CD4-positive, alpha-beta T cell treated with Interleukin-4 for 1 hour (primary cell): Measurements from ENCODE around the gene FRRS1L.

Source experiments
- DNase-seq, 2 donors: peaks; one replicate each; pipeline ENCODE4 v3.0.0-alpha.2; 2020 to 2022

Gene FRRS1L

GRCh38 chr9:109172935-109173334 is 5.9 kb upstream of the FRRS1L start:
- no peak for DNase-seq

GRCh38 chr9:109171926-109172325 is 4.9 kb upstream of the FRRS1L start:
- no peak for DNase-seq

GRCh38 chr9:109168170-109168569 is 1.1 kb upstream of the FRRS1L start:
- DNase-seq = no peak

- DNase-seq = no peak
Measured at GRCh38 chr9:109167716-109168115, 667 bp upstream of the FRRS1L start.

- DNase-seq = no peak
Measured at GRCh38 chr9:109166171-109166770, 778 bp downstream of the FRRS1L start.

- no peak for DNase-seq
Measured at GRCh38 chr9:109164042-109164441, 3.0 kb downstream of the FRRS1L start.

- DNase-seq = no peak
Measured at GRCh38 chr9:109163194-109163593, 3.9 kb downstream of the FRRS1L start.

- DNase-seq = no peak
Measured at GRCh38 chr9:109162677-109163076, 4.4 kb downstream of the FRRS1L start.

GRCh38 chr9:109161471-109161870 is 5.6 kb downstream of the FRRS1L start:
- DNase-seq = no peak

- no peak for DNase-seq
Measured at GRCh38 chr9:109159583-109159982, 7.5 kb downstream of the FRRS1L start.

GRCh38 chr9:109158651-109159050 is 8.4 kb downstream of the FRRS1L start:
- DNase-seq = no peak

GRCh38 chr9:109156708-109157107 is 10.3 kb downstream of the FRRS1L start:
- DNase-seq = no peak

GRCh38 chr9:109150925-109151545 is 16.0 kb downstream of the FRRS1L start:
- DNase-seq = no peak

- DNase-seq = no peak
Measured at GRCh38 chr9:109149722-109150121, 17.3 kb downstream of the FRRS1L start.

- no peak for DNase-seq
Measured at GRCh38 chr9:109149089-109149488, 18.0 kb downstream of the FRRS1L start.

GRCh38 chr9:109145051-109145450 is 22.0 kb downstream of the FRRS1L start:
- no peak for DNase-seq

- DNase-seq = peak in 1 of 2 donors; percentile 9
Measured at GRCh38 chr9:109143881-109144562, 23.0 kb downstream of the FRRS1L start.

- DNase-seq = no peak
Measured at GRCh38 chr9:109141375-109141774, 25.7 kb downstream of the FRRS1L start.

- no peak for DNase-seq
Measured at GRCh38 chr9:109139851-109140250, 27.2 kb downstream of the FRRS1L start.

GRCh38 chr9:109138421-109138820 is 28.6 kb downstream of the FRRS1L start:
- DNase-seq = no peak

- DNase-seq = no peak
Measured at GRCh38 chr9:109134167-109134578, 32.9 kb downstream of the FRRS1L start.

- DNase-seq = no peak
Measured at GRCh38 chr9:109133533-109133932, 33.5 kb downstream of the FRRS1L start.

GRCh38 chr9:109132567-109133021 is 34.5 kb downstream of the FRRS1L start:
- DNase-seq = no peak

- DNase-seq = no peak
Measured at GRCh38 chr9:109129470-109130197, 37.4 kb downstream of the FRRS1L start.
